ENCODE data around the gene SF3B3.

DNA sequence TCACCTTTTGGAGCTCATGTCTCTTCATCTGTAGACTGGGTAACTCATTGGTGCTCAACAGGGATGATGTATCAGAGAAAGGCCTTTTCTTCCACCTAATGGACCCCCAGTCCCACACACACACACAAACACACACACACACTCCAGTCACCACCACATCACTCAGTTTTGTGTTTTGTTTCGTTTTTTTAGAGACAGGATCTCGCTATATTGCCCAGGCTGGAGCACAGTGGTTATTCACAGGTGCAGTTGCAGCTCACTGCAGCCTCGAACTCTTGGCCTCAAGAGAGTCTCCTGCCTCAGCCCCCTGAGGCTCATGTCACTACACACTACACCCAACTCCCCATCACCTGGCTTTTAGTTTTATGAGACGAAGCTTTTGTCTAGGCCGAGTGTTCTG, 55.6 kb downstream of the SF3B3 start:
- TF ChIP-seq, protein P1, sequence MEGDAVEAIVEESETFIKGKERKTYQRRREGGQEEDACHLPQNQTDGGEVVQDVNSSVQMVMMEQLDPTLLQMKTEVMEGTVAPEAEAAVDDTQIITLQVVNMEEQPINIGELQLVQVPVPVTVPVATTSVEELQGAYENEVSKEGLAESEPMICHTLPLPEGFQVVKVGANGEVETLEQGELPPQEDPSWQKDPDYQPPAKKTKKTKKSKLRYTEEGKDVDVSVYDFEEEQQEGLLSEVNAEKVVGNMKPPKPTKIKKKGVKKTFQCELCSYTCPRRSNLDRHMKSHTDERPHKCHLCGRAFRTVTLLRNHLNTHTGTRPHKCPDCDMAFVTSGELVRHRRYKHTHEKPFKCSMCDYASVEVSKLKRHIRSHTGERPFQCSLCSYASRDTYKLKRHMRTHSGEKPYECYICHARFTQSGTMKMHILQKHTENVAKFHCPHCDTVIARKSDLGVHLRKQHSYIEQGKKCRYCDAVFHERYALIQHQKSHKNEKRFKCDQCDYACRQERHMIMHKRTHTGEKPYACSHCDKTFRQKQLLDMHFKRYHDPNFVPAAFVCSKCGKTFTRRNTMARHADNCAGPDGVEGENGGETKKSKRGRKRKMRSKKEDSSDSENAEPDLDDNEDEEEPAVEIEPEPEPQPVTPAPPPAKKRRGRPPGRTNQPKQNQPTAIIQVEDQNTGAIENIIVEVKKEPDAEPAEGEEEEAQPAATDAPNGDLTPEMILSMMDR (IDR thresholded peaks at IDR 0.05) = no peak
- no peak for TF ChIP-seq EZH2 (IDR thresholded peaks at IDR 0.05)
